HEK293 (cell line): ENCODE results near the gene BMP2.
A peak's percentile ranks its signal among the peaks of the same experiment; 100 is the strongest.

Source experiments
- CTCF ChIA-PET: fragments of 350-600 bp; formaldehyde crosslinking; extraction: SDS; loops from one replicate; lab custom pipeline; 2021; ENCODE audit warnings: antibody characterized with exemption; lab: Yijun Ruan, JAX
- POLR2A ChIA-PET: fragments of 300-600 bp; formaldehyde crosslinking; extraction: SDS; loops from one replicate; lab custom pipeline; 2020; ENCODE audit warnings: antibody characterized with exemption, inconsistent platforms; lab: Yijun Ruan, JAX
- H3K27ac ChIP-seq: fragments of 200-500 bp; sonication (Bioruptor generic); 2 replicates; pipeline ENCODE4 v1.5.1; 2014; ENCODE audit warnings: low read depth, low read length, control low read depth, inconsistent platforms; ENCODE audit errors: extremely low read depth
- H3K36me3 ChIP-seq, 2 experiments: fragments of 200-500 bp in 1 of 2; sonication (Bioruptor generic) in 1 of 2; 1 replicate in 1 of 2; 2 replicates in 1 of 2; pipeline ENCODE4 v1.5.1; 2014 to 2017; ENCODE audit warnings: inconsistent platforms in 2 of 2, low read length in 2 of 2; ENCODE audit not compliant: control insufficient read depth in 2 of 2, insufficient read depth in 1 of 2
- H3K4me1 ChIP-seq: fragments of 200-500 bp; sonication (Bioruptor generic); 2 replicates; pipeline ENCODE4 v1.5.1; 2014; ENCODE audit warnings: mild to moderate bottlenecking, low read length, inconsistent platforms; ENCODE audit not compliant: control insufficient read depth, insufficient read depth
- H3K4me3 ChIP-seq: 2 replicates; pipeline ENCODE4 v1.5.1; 2011; ENCODE audit warnings: low read depth, mild to moderate bottlenecking, control low read depth, low read length, moderate library complexity
- H3K9me3 ChIP-seq: fragments of 200-500 bp; sonication (Bioruptor generic); 2 replicates; pipeline ENCODE4 v1.5.1; 2014; ENCODE audit warnings: low read depth, low read length, inconsistent platforms; ENCODE audit not compliant: control insufficient read depth, insufficient read depth
- IKZF3 ChIP-seq: fragments of 450-650 bp; IDR thresholded peaks from 2 replicates; pipeline ENCODE4 v1.5.0; 2018; ENCODE audit warnings: missing biosample characterization, mild to moderate bottlenecking, missing genetic modification characterization, moderate library complexity
- KLF1 ChIP-seq: fragments of 450-650 bp; formaldehyde crosslinking; IDR thresholded peaks from 2 replicates; pipeline ENCODE4 v1.5.1; 2016; ENCODE audit warnings: missing biosample characterization, missing genetic modification characterization
- PBX3 ChIP-seq: sonication (generic); formaldehyde crosslinking; IDR thresholded peaks from 2 replicates; pipeline ENCODE4 v1.8.1; 2022; ENCODE audit warnings: mild to moderate bottlenecking, moderate library complexity, missing genetic modification reagents
- PRDM1 ChIP-seq: fragments of 450-650 bp; formaldehyde crosslinking; IDR thresholded peaks from 2 replicates; pipeline ENCODE4; 2016; ENCODE audit warnings: missing biosample characterization, missing genetic modification characterization
- TRIM28 ChIP-seq: IDR thresholded peaks from 2 replicates; pipeline ENCODE4 v1.6.1; 2011; ENCODE audit warnings: low read length, control low read depth, borderline replicate concordance
- WT1 ChIP-seq: fragments of 450-650 bp; formaldehyde crosslinking; IDR thresholded peaks from 2 replicates; pipeline ENCODE4 v1.5.1; 2016; ENCODE audit warnings: missing biosample characterization, missing genetic modification characterization
- ZBTB7A ChIP-seq: fragments of 450-650 bp; formaldehyde crosslinking; IDR thresholded peaks from 2 replicates; pipeline ENCODE4 v1.5.1; 2016; ENCODE audit warnings: low read depth, missing biosample characterization, missing genetic modification characterization
- ZFHX2 ChIP-seq: fragments of 450-650 bp; formaldehyde crosslinking; conservative IDR thresholded peaks from 2 replicates; pipeline ENCODE4 v1.5.1; 2016; ENCODE audit warnings: missing biosample characterization, missing genetic modification characterization
- ZNF184 ChIP-seq: fragments of 450-650 bp; IDR thresholded peaks from 2 replicates; pipeline ENCODE4 v1.5.1; 2018; ENCODE audit warnings: missing biosample characterization, mild to moderate bottlenecking, missing genetic modification characterization
- ZNF274 ChIP-seq, 2 experiments: fragments of 200-500 bp in 1 of 2; fragments of 450-650 bp in 1 of 2; sonication (Bioruptor generic) in 1 of 2; formaldehyde crosslinking in 1 of 2; IDR thresholded peaks; 2 replicates each; pipeline versions ENCODE4 v1.5.1 to v1.6.1; 2014 to 2016; ENCODE audit warnings: borderline replicate concordance in 1 of 2, inconsistent platforms in 1 of 2, low read length in 1 of 2, missing biosample characterization in 1 of 2, missing genetic modification characterization in 1 of 2
- ZNF302 ChIP-seq: fragments of 450-650 bp; formaldehyde crosslinking; IDR thresholded peaks from 2 replicates; pipeline ENCODE4 v1.5.1; 2016; ENCODE audit warnings: missing biosample characterization, missing genetic modification characterization, low read depth
- ZNF366 ChIP-seq: fragments of 450-650 bp; formaldehyde crosslinking; conservative IDR thresholded peaks from 2 replicates; pipeline ENCODE4 v1.5.1; 2016; ENCODE audit warnings: missing biosample characterization, missing genetic modification characterization
- ZNF37A ChIP-seq: fragments of 450-650 bp; IDR thresholded peaks from 2 replicates; pipeline ENCODE4 v1.5.1; 2018; ENCODE audit warnings: missing biosample characterization, missing genetic modification characterization
- ZNF416 ChIP-seq: fragments of 450-650 bp; formaldehyde crosslinking; IDR thresholded peaks from 2 replicates; pipeline ENCODE4 v1.5.1; 2016; ENCODE audit warnings: missing biosample characterization, missing genetic modification characterization
- ZNF501 ChIP-seq: fragments of 450-650 bp; formaldehyde crosslinking; IDR thresholded peaks from 2 replicates; pipeline ENCODE4 v1.5.1; 2016; ENCODE audit warnings: missing biosample characterization, missing genetic modification characterization
- ZNF510 ChIP-seq: fragments of 450-650 bp; formaldehyde crosslinking; IDR thresholded peaks from 2 replicates; pipeline ENCODE4 v1.5.1; 2018; ENCODE audit warnings: mild to moderate bottlenecking, missing genetic modification characterization, missing biosample characterization; ENCODE audit not compliant: insufficient replicate concordance
- ZNF518A ChIP-seq: fragments of 450-650 bp; formaldehyde crosslinking; conservative IDR thresholded peaks from 2 replicates; pipeline ENCODE4 v1.5.1; 2016; ENCODE audit warnings: low read depth, missing biosample characterization, missing genetic modification characterization
- ZNF624 ChIP-seq: fragments of 450-650 bp; formaldehyde crosslinking; IDR thresholded peaks from 2 replicates; pipeline ENCODE4 v1.5.1; 2017; ENCODE audit warnings: missing biosample characterization, missing genetic modification characterization
- ZNF645 ChIP-seq: fragments of 450-650 bp; formaldehyde crosslinking; IDR thresholded peaks from 2 replicates; pipeline ENCODE4; 2016; ENCODE audit warnings: missing biosample characterization, missing genetic modification characterization
- ZNF777 ChIP-seq: fragments of 450-650 bp; formaldehyde crosslinking; IDR thresholded peaks from 2 replicates; pipeline ENCODE4 v1.5.1; 2017; ENCODE audit warnings: missing biosample characterization, missing genetic modification characterization, borderline replicate concordance

BMP2 gene

GRCh38 chr20:6744180-6744579 lies 23.3 kb upstream of the BMP2 start:
- CTCF ChIA-PET = interaction anchor here (1.2 kb wide), 1 partner anchor 21 kb away, joined by 5 read pairs; no protein-coding TSS in a partner anchor

GRCh38 chr20:6744805-6745204 lies 22.7 kb upstream of the BMP2 start:
- no peak overlapping the region for H3K27ac ChIP-seq
- H3K4me3 ChIP-seq = no peak overlapping the region
- ChIA-PET CTCF (no interaction called here), POLR2A (no interaction called here)
- no peaks in the 10 kb centered on the region for H3K4me1 ChIP-seq
- no peaks in the 10 kb centered on the region for H3K9me3 ChIP-seq
- no peaks in the 10 kb centered on the region for H3K36me3 ChIP-seq
- TF ChIP-seq ZNF777 (tag by site-specific recombination) (no peak), TRIM28 (peak; percentile 25; the same call in 1 of the 2 replicates)

More at GRCh38 chr20:6744180-6744579, 23.3 kb upstream of the BMP2 start:
- Histone ChIP-seq H3K36me3 (no peaks in the 10 kb centered on the region), H3K4me1 (no peaks in the 10 kb centered on the region), H3K27ac (no peak overlapping the region), H3K9me3 (no peaks in the 10 kb centered on the region), H3K4me3 (no peak overlapping the region)
- TF ChIP-seq ZNF518A (tag by site-specific recombination) = no peak
- no peak for TF ChIP-seq ZNF645 (tag by site-specific recombination)
- no peak for TF ChIP-seq ZNF510 (tag by site-specific recombination)
- no peak for TF ChIP-seq IKZF3 (tag by site-specific recombination)
- TF ChIP-seq WT1 = no peak
- TF ChIP-seq ZNF274 (IDR thresholded peaks at IDR 0.05; ENCODE audit: low read length) = no peak
- TF ChIP-seq ZNF274 (tag by site-specific recombination; IDR thresholded peaks at IDR 0.05; ENCODE audit: borderline replicate concordance) = no peak
- no peak for TF ChIP-seq ZNF777 (tag by site-specific recombination)
- no peak for TF ChIP-seq ZNF37A (tag by site-specific recombination)
- no peak for TF ChIP-seq ZNF416 (tag by site-specific recombination)
- TF ChIP-seq PBX3 = no peak
- no peak for TF ChIP-seq PRDM1 (tag by site-specific recombination)
- TF ChIP-seq KLF1 (tag by site-specific recombination) = no peak
- no peak for TF ChIP-seq ZNF302 (tag by site-specific recombination)
- TF ChIP-seq ZNF501 (tag by site-specific recombination) = no peak
- TF ChIP-seq ZFHX2 (tag by site-specific recombination) = no peak
- TF ChIP-seq ZNF184 (tag by site-specific recombination) = no peak
- no peak for TF ChIP-seq ZBTB7A (tag by site-specific recombination)
- no peak for TF ChIP-seq ZNF624 (tag by site-specific recombination)
- TF ChIP-seq ZNF366 (tag by site-specific recombination) = no peak
- POLR2A ChIA-PET = no interaction called here
